Measurements from ENCODE around the gene NUTF2.
"Not testable (repeated sequence)": the region's sequence is repeated elsewhere in the genome, so short reads cannot be mapped to it uniquely, and the experiment has no call there.

The NUTF2 gene

DNA sequence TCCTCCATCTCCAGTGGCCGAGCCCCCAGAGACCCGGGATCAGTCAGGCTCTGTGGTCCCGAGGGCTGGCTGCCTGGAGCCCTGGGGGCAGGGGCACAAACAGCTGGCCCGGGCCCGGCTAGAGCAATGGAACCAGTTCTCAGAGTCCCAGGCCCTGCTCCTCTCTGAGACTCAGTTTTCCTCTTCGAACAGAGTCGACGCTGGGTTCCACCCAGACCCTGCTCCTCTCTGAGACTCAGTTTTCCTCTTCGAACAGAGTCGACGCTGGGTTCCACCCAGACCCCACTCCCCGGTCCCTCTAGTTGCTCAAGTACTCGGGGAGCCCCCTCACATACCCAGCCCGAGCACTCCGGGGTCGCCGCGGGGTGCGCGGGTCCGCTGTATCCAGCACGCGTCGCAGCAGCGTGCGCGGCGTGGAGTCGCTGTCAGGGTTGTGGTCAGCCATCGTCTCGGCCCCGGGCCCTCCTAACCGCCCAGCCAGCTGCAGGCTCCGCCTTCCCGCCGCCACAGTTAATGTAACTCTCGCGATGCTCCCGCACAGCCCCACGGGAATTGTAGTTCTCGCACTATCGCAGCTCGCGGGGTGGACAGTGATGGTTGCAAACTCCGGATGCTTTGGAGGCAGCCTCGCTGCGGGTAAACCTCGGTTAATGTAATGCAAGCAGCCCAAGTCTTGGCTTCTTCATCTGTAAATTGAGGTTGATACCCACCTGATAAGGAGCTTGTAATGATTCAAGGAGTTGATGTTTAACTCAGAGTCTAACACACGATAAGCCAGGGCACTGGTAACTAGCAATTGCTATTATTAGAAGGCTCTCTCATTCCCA lies 13.1 kb upstream of the NUTF2 start:
- POLR2A ChIA-PET (ENCODE audit: low non-redundant PET) = interaction anchor here (0.5 kb wide), 2 partner anchors 155 to 355 kb away, joined by 3 to 5 read pairs; no protein-coding TSS in a partner anchor
- TF ChIP-seq, protein P1, sequence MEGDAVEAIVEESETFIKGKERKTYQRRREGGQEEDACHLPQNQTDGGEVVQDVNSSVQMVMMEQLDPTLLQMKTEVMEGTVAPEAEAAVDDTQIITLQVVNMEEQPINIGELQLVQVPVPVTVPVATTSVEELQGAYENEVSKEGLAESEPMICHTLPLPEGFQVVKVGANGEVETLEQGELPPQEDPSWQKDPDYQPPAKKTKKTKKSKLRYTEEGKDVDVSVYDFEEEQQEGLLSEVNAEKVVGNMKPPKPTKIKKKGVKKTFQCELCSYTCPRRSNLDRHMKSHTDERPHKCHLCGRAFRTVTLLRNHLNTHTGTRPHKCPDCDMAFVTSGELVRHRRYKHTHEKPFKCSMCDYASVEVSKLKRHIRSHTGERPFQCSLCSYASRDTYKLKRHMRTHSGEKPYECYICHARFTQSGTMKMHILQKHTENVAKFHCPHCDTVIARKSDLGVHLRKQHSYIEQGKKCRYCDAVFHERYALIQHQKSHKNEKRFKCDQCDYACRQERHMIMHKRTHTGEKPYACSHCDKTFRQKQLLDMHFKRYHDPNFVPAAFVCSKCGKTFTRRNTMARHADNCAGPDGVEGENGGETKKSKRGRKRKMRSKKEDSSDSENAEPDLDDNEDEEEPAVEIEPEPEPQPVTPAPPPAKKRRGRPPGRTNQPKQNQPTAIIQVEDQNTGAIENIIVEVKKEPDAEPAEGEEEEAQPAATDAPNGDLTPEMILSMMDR (conservative IDR thresholded peaks at IDR 0.05; ENCODE audit: low read depth) = no peak
- H3K27ac ChIP-seq = peak overlapping the region; percentile 81
- peak; percentile 91 for DNase-seq (ENCODE audit: low spot score)
- CTCF ChIA-PET = interaction anchor here (0.5 to 1.3 kb wide), 5 partner anchors 11 to 446 kb away, joined by 3 to 7 read pairs (median 3); no protein-coding TSS in a partner anchor

DNA sequence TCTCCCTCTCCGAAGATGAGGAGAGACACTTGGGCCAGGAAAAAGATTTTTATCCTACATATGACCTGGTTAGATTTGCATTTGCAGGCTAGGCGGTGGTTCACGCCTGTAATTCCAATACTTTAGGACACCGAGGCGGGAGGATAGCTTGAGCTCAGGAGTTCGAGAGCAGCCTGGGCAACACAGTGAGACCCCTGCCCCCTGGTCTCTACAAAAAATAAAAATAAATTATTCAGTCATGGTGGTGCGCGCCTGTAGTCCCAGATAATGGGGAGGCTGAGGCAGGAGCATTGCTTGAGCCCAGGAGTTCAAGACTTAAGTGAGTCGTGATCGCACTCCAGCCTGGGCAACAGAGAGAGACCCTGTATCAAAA lies 12.5 kb upstream of the NUTF2 start:
- peak overlapping the region; percentile 81 for H3K27ac ChIP-seq
- DNase-seq (ENCODE audit: low spot score) = no peak
- ChIA-PET POLR2A (ENCODE audit: low non-redundant PET) (interaction anchor here (0.5 kb wide), 1 partner anchor 355 kb away, joined by 5 read pairs; no protein-coding TSS in a partner anchor), CTCF (interaction anchor here (0.6 to 1.3 kb wide), 2 partner anchors 17 to 424 kb away, joined by 3 to 7 read pairs; no protein-coding TSS in a partner anchor)
- TF ChIP-seq, protein P1 (conservative IDR thresholded peaks at IDR 0.05; ENCODE audit: low read depth) = no peak

DNA sequence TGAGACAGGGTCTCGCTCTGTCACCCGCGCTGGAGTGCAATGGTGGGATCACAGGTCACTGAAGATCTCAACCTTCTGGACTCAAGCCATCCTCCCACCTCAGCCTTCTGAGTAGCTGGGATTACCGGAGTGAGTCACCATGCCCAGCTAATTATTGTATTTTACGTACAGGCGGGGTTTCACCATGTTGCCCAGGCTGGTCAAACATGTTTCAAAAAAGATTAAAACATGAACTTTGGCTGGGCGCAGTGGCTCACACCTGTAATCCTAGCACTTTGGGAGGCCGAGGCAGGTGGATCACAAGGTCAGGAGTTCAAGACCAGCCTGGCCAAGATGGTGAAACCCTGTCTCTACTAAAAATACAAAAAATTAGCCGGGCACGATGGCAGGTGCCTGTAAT lies 9.5 kb upstream of the NUTF2 start:
- H3K27ac ChIP-seq; DNase-seq (ENCODE audit: low spot score): not testable (repeated sequence)
- POLR2A ChIA-PET (ENCODE audit: low non-redundant PET) = interaction anchor here (0.7 kb wide), 1 partner anchor 378 kb away, joined by 3 read pairs; no protein-coding TSS in a partner anchor
- CTCF ChIA-PET = interaction anchor here (0.6 to 2.0 kb wide), 3 partner anchors 20 to 365 kb away, joined by 3 to 8 read pairs (median 4); no protein-coding TSS in a partner anchor

DNA sequence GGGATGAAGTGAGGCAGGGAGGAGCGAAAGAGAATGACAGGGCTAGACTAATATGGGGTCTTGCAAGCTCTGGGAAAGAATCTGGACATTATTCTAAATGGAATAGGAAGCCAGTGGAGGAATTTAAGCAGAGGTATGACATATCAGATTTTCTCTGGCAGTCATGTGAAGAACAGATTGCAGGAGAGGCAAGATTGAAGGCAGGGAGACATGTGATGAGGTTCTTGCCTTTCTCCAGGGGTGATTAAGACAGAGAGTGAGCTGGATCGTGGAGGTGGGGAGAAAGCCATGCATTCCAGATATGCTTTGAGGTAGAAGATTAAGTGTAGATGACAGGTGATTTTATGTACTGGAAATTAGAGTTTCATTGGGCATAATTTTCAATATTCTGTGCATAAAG lies 8.9 kb upstream of the NUTF2 start:
- CTCF ChIA-PET = interaction anchor here (1.0 kb wide), 1 partner anchor 21 kb away, joined by 4 read pairs; no protein-coding TSS in a partner anchor

DNA sequence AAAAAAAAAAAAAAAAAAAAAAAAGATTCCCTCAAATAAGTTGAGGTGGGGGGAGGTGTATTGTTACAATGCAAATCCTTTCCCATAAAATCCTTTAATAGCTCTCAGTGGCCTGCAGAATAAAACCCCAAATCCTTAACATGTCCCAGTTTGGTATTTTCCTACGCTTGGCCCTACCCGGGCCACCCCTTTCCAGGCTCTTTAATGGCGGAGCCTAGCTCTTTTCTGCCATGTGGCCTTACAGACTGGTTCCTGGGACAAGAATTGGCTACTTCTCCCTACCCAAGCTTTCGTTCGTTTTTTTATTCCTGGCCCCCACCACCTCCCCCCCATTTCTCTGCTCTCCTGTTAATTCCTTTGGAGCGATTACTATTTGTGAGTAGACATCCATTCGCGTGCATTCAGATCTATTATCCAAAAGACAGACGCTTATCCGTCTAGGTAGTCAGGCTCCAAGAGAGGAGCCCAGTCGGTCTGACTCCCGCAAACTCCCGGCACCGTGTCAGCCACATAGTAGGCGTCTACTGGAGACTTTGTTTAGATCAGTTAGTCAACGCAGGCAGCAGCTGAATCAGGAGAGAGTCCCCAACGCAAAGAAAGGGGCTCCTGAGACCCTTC lies 5.4 kb upstream of the NUTF2 start:
- TF ChIP-seq, protein P1 (conservative IDR thresholded peaks at IDR 0.05; ENCODE audit: low read depth) = no peak
- peak overlapping the region; percentile 97 for H3K27ac ChIP-seq
- no peak for DNase-seq (ENCODE audit: low spot score)
- ChIA-PET POLR2A (ENCODE audit: low non-redundant PET) (no interaction called here), CTCF (interaction anchor here (0.6 to 2.9 kb wide), 3 partner anchors 25 to 593 kb away, joined by 3 to 11 read pairs (median 4); no protein-coding TSS in a partner anchor)

More for the DNA sequence above, 8.9 kb upstream of the NUTF2 start:
- DNase-seq (ENCODE audit: low spot score) = no peak
- TF ChIP-seq, protein P1 (conservative IDR thresholded peaks at IDR 0.05; ENCODE audit: low read depth) = no peak
- POLR2A ChIA-PET (ENCODE audit: low non-redundant PET) = no interaction called here
- H3K27ac ChIP-seq = no peak overlapping the region

DNA sequence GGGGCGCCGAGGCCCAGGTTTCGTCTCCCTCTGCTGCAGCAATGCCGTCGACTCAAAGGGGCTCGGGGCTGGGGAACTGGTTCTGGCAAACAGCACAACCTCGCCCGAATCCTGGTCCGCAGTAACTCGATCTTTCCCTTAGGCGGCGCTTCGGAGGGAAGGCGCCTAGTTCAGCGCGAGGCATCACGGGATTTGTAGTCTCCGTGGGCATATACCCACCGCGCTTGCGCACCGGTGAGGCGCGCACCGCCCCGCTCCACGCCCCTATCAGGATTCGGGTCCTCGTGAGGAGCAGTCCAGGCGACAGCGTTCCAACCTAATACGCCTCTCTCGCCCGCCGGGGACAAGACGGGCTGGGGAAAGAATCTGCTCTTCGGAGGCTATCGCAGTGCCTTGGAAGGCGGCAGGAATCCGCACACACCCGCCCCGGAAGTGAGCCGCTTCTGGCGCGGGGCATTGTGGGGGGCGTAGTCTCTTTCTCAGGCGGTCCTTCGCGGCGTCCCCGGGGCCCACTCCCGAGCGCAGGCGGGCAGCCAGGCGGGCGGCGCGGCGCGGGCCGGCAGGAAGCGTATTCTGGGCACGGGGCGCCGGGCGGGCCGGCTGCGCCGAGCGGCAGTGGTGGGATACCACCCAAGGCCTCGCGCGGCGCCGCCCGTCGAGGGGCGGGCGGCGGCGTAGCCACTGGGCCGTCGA lies 4.8 kb upstream of the NUTF2 start, which contains the start of gene THAP11:
TSS of gene THAP11 (plus strand) at position 505 of the 693 bp plus-strand sequence. CDS start 235 bp downstream, outside the sequence.
- peak; percentile 90 for DNase-seq (ENCODE audit: low spot score)
- TF ChIP-seq, protein P1 (conservative IDR thresholded peaks at IDR 0.05; ENCODE audit: low read depth) = peak; percentile 88
- POLR2A ChIA-PET (ENCODE audit: low non-redundant PET) = no interaction called here
- CTCF ChIA-PET = interaction anchor here (2.5 kb wide), 1 partner anchor 20 kb away, joined by 7 read pairs; no protein-coding TSS in a partner anchor
- H3K27ac ChIP-seq = peak within 1 kb of the TSS; percentile 97

Measured in RWPE1 (cell line).